KG1 (cell line): ENCODE measurements around the gene GPR17.

Source experiments
- DNase-seq: peaks from one replicate; lab custom pipeline; 2025; lab: John Stamatoyannopoulos, UW

Gene GPR17

DNA sequence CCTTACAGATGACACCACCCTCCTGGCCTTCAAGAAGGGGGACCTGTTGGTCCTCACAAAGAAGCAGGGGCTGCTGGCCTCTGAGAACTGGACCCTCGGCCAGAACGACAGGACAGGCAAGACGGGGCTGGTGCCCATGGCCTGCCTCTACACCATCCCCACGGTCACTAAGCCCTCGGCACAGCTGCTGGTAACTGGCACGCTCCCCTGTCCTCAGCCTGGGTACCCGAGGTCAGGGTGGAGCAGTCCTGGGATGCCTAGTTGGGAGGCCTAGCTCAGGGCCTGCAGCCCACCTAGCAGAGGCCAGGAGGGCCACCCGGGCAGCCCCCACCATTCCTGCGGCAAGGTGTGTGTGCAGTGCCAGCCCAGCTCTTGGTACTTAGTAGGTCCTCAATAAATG, 16.3 kb upstream of the GPR17 start:
- no peak for DNase-seq

DNA sequence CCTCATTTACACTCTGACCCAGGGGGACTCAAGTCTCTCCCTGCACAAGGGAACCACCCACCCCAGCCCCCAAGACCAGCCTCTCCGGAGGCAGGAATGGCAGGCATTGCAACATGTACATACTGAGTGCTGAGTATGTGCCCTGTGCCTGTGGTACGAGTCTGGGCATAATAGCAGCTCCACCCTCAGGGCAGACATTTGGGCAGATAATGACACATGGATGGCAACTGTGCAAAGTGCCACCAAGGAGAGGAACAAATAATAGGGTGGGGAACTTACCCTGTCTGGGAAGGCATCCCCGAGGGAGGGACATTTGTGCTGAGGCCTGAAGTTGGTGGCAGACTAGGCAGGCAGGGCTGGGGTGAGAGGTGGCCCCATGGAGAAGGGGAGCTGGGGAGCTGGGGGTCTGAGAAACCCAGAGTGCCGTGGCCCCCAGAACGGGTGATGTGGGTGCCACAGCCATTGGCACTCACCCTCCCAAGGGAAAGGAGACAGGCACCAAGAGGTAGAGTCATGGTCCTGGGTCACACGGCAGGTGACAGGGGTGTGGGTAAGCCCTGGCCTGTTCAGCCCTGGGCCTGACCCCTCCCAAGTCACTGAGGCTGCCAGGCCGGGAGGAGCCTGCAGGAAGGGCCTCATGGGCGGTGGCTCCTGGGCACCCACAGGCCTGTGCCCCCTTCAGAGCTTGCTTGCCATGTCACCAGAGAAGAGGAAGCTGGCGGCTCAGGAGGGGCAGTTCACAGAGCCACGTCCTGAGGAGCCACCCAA, 15.7 kb upstream of the GPR17 start:
- DNase-seq = no peak

DNA sequence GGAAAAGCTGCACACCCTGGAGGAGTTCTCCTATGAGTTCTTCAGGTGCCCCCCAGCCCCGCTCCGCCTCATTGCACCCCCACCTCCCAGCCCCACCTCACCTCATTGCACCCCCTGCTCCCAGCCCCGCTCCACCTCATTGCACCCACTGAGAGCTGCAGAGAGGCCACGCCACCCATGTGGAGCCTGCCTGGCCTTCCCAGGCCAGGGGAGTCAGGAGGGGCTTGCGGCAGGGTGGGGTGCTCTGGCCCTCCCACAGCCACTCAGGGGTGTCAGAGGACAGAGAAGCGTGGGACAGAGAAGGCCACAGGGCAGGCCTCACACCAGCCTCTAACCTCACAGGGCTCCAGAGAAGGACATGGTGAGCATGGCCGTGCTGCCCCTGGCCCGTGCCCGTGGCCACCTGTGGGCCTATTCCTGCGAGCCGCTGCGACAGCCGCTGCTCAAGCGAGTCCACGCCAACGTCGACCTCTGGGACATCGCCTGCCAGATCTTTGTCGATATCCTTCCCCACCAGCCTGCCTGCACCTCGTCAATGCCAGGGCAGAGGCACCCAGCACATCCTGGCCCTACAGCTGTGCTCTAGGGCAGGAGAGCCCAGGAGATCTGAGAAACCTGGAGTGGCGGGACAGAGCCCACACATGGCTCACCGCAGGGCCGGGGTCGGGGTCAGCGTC, 15.0 kb upstream of the GPR17 start:
- no peak for DNase-seq

DNA sequence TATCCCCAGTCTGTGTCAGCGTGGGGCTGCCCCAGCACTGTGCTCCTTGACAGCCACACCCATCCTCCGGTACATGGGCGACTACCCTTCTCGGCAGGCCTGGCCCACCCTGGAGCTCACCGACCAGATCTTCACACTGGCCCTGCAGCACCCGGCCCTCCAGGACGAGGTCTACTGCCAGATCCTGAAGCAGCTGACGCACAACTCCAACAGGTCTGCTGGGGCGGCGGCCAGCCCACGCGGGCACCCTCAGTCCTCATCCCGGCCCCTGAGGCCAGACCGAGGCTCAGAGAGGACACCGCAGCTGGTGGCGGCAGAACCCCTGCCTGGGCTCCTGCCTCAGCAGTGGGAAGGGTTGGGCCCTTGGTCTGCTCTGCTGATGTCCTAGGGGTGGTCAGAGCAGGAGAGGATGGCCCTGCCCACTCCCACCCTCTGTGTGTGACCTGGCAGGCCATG, 14.4 kb upstream of the GPR17 start:
- no peak for DNase-seq

- no peak for DNase-seq
Observed at GRCh38 chr2:127631997-127632581, 13.9 kb upstream of the GPR17 start.

DNA sequence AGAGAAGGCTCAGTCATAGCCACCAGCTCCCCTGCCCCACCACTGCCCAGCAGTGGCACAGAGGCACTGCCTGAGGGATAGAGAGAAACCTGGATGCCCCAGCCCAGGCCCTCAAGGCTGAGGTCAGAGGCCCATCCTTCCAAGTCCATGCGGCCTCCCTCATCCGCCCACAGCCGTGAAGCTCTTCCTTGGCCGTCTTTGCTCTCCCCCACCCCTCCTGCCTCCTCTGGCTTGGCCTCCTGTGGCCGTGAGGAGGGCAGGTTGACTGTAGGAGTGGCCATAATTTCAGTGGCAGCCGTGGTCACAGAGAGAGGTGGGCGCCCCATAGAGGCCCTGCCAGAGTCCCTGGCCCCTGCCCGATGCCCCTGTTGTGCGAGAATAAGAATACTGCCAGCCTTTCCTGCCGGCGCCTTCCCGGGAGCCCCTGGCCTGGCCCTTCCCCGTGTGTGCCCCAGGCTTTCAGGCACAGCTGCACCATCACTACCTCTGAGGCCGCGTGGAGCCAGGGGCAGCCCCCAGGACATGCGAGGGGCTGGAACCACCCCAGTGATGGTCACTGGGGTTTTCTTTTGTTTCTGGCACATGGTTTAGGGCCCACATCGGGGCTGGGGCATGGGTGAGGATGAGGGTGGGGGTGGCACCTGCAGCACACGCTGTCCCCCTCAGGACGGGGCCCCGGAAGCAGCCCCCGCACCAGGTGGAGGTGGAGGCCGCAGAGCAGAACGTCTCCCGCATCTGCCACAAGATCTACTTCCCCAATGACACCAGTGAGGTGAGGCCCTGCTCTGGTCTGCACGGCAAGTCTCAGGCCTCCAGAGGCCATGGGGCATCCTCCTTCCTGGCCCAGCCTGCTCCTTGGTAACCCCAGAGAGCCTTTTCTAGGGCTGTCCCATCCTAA, 13.1 kb upstream of the GPR17 start:
- no peak for DNase-seq

GRCh38 chr2:127633556-127634065, 12.3 kb upstream of the GPR17 start:
- DNase-seq = no peak

- no peak for DNase-seq
Observed at GRCh38 chr2:127634066-127634617, 11.8 kb upstream of the GPR17 start.

DNA sequence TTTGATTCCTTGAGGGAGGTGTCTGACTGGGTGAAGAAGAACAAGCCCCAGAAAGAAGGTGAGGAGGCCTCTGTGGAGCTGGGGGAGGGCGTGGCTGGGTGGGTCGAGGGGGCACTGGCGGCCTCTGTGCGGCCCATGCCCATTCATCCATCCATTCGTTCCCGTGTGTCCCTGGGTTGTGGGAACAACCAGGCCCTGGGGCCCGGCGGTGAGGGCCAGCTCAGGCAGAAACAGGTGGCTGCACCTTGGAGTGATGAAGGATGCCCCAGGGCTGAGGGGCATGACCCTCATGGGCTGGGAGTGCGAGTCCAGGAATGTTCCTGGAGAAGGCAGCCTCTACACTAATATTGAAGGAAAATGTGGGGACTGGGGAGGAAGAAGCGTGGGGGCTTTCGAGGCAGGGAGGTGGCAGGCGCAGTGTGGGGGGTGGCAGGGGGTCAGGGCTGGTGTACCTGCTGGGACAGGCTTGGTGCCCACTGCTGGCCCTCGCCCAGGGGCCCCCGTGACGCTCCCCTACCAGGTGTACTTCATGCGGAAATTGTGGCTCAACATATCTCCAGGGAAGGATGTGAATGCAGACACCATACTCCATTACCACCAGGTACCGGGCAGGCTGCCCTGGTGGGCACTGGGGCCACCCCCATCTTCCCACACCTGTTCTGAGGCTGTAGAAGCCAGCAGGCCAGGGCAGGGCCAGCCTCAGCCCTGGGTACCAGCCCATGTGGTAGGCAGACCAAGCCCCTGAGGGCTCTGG, 11.2 kb upstream of the GPR17 start:
- no peak for DNase-seq

GRCh38 chr2:127635380-127636237, 10.3 kb upstream of the GPR17 start:
- DNase-seq = no peak

- DNase-seq = no peak
Observed at GRCh38 chr2:127636248-127637235, 9.4 kb upstream of the GPR17 start.

DNA sequence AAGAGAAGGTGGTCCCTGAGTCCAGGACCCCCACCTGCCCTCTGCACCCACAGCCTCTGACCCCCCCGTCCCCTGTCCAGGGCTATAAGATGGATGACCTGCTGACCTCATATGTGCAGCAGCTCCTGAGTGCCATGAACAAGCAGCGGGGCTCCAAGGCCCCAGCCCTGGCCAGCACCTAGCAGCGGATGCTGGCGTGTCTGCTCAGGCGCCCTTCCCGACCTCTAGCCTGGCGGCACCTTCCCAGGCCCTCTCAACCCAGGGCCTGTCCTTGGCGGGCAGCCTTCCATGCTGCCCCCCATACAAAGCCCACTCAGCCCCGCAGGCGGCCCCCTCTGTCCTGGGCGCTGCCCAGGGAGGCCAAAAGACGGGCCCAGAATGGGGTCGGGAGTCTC, 8.7 kb upstream of the GPR17 start:
- DNase-seq = no peak

GRCh38 chr2:127637725-127638252, 8.2 kb upstream of the GPR17 start:
- DNase-seq = no peak

GRCh38 chr2:127638361-127639110, 7.4 kb upstream of the GPR17 start:
- DNase-seq = no peak

DNA sequence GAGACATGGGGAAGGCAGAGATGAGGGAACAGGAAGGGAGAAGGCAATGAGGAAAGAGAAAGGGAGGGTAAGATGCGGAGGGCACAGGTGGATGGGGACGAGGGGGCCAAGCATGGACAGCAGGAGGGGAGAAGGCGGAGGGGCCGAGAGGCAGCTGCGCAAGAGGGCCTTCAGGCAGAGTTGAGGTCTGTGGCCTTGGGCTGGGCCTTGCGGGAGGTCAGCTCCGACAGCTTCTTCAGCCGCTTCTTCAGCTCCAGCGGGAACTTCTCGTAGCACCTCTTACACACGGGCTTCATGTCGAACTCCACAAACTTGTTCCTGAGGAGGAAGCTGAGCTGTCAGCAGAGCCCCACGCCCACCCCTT, 6.9 kb upstream of the GPR17 start:
- DNase-seq = no peak

GRCh38 chr2:127640082-127641072, 5.6 kb upstream of the GPR17 start:
- no peak for DNase-seq

- no peak for DNase-seq
Observed at GRCh38 chr2:127641133-127641532, 4.8 kb upstream of the GPR17 start.
